Mesendoderm (in vitro differentiated cells): ENCODE data around the gene DCUN1D2.
"Not testable (repeated sequence)": the region's sequence is repeated elsewhere in the genome, so short reads cannot be mapped to it uniquely, and the experiment has no call there.

Experiments used
- DNase-seq: peaks from one replicate; pipeline ENCODE4 v3.0.0; 2013
- H2AK5ac ChIP-seq: 2 replicates; pipeline ENCODE4 v1.6.1; 2013; ENCODE audit warnings: low read length, inconsistent platforms
- H2BK120ac ChIP-seq: 2 replicates; pipeline ENCODE4 v1.6.1; 2013; ENCODE audit warnings: low read depth, mild to moderate bottlenecking, low read length, moderate library complexity, mixed read lengths
- H2BK15ac ChIP-seq: replicated peaks from 2 replicates; pipeline ENCODE4 v1.6.1; 2013; ENCODE audit warnings: low read depth, mild to moderate bottlenecking, moderate library complexity
- H2BK5ac ChIP-seq: 2 replicates; pipeline ENCODE4 v1.6.1; 2013; ENCODE audit warnings: low read length, inconsistent platforms
- H3K18ac ChIP-seq: 2 replicates; pipeline ENCODE4 v1.6.1; 2013; ENCODE audit warnings: mild to moderate bottlenecking, low read length, mixed read lengths
- H3K23ac ChIP-seq: one replicate; pipeline ENCODE4 v1.6.1; 2013; ENCODE audit warnings: low read length
- H3K27ac ChIP-seq: 2 replicates; pipeline ENCODE4 v1.5.1; 2013; ENCODE audit warnings: low read depth, mild to moderate bottlenecking, inconsistent platforms, low read length, moderate library complexity
- H3K27me3 ChIP-seq: 2 replicates; pipeline ENCODE4 v1.6.1; 2013; ENCODE audit warnings: low read length, control low read depth, mild to moderate bottlenecking, inconsistent platforms; ENCODE audit not compliant: insufficient read depth, poor library complexity
- H3K36me3 ChIP-seq: 2 replicates; pipeline ENCODE4 v1.6.1; 2013; ENCODE audit warnings: low read length, inconsistent platforms; ENCODE audit not compliant: control insufficient read depth, insufficient read depth
- H3K4ac ChIP-seq: one replicate; pipeline ENCODE4 v1.6.1; 2013; ENCODE audit warnings: low read depth, mild to moderate bottlenecking, low read length, moderate library complexity
- H3K4me1 ChIP-seq: 2 replicates; pipeline ENCODE4 v1.6.1; 2013; ENCODE audit warnings: low read depth, low read length, inconsistent platforms; ENCODE audit not compliant: control insufficient read depth
- H3K4me2 ChIP-seq: 2 replicates; pipeline ENCODE4 v1.6.1; 2013; ENCODE audit warnings: low read length
- H3K4me3 ChIP-seq: 2 replicates; pipeline ENCODE4 v1.5.1; 2013; ENCODE audit warnings: mild to moderate bottlenecking, low read length
- H3K56ac ChIP-seq: one replicate; pipeline ENCODE4 v1.6.1; 2013; ENCODE audit warnings: low read length
- H3K79me1 ChIP-seq: 2 replicates; pipeline ENCODE4 v1.6.1; 2013; ENCODE audit warnings: low read length, inconsistent platforms
- H3K79me2 ChIP-seq: 2 replicates; pipeline ENCODE4 v1.6.1; 2013; ENCODE audit warnings: mild to moderate bottlenecking, low read length; ENCODE audit not compliant: control insufficient read depth, insufficient read depth
- H3K9ac ChIP-seq: 2 replicates; pipeline ENCODE4 v1.6.1; 2013; ENCODE audit warnings: low read length, inconsistent platforms
- H4K5ac ChIP-seq: one replicate; pipeline ENCODE4 v1.6.1; 2013; ENCODE audit warnings: low read length
- H4K8ac ChIP-seq: one replicate; pipeline ENCODE4 v1.6.1; 2013; ENCODE audit warnings: low read depth, mild to moderate bottlenecking, control low read depth, low read length, moderate library complexity
- WGBS: extraction: QIAGEN DNeasy Blood & Tissue Kit; methylation state at CpG from one replicate; pipeline ENCODE4 v1.1.7; 2013; ENCODE audit warnings: low lambda C conversion rate, missing lambda C conversion rate; ENCODE audit not compliant: insufficient coverage; ENCODE audit errors: extremely low coverage; 5-methylcytosine and 5-hydroxymethylcytosine counted together

Gene DCUN1D2

DNA sequence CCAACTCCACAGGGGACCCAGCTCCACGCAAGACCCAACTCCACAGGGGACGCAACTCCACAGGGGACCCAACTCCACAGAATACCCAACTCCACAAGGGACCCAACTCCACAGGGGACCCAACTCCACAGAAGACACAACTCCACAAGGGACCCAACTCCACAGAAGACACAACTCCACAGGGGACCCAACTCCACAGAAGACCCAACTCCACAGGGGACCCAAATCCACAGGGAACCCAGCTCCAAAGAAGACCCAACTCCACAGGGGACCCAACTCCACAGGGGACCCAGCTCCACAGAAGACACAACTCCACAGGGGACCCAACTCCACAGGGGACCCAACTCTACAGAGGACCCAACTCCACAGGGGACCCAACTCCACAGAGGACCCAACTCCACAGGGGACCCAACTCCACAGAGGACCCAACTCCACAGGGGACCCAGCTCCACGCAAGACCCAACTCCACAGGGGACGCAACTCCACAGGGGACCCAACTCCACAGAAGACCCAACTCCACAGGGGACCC, 19.8 kb downstream of the DCUN1D2 start:
- H3K4me1 ChIP-seq, H3K56ac ChIP-seq, H2BK120ac ChIP-seq, H3K27me3 ChIP-seq, H4K8ac ChIP-seq, H3K79me1 ChIP-seq, H3K4ac ChIP-seq, H3K4me3 ChIP-seq, H3K27ac ChIP-seq, H2AK5ac ChIP-seq, H2BK5ac ChIP-seq, H3K18ac ChIP-seq, H3K4me2 ChIP-seq, H3K9ac ChIP-seq, H2BK15ac ChIP-seq, H3K36me3 ChIP-seq, H3K79me2 ChIP-seq, H3K23ac ChIP-seq, H4K5ac ChIP-seq, DNase-seq: not testable (repeated sequence)
- no CpG with 5 or more reads among the region's 4 CpGs for WGBS

GRCh38 chr13:113470073-113470472, 20.4 kb downstream of the DCUN1D2 start:
- H3K4me2 ChIP-seq = no peak overlapping the region
- H4K8ac ChIP-seq = no peak overlapping the region
- H3K79me2 ChIP-seq = peaks cover 2% of the 10 kb centered on the region
- H4K5ac ChIP-seq = no peak overlapping the region
- H3K4me1 ChIP-seq = no peaks in the 10 kb centered on the region
- H3K56ac ChIP-seq = no peak overlapping the region
- no CpG with 5 or more reads among the region's 10 CpGs for WGBS
- no peak overlapping the region for H3K18ac ChIP-seq
- no peaks in the 10 kb centered on the region for H3K27me3 ChIP-seq
- no peak overlapping the region for H3K23ac ChIP-seq
- H3K9ac ChIP-seq = no peak overlapping the region
- no peak overlapping the region for H3K27ac ChIP-seq
- no peak overlapping the region for H2AK5ac ChIP-seq
- H3K4me3 ChIP-seq = no peak overlapping the region
- H2BK15ac ChIP-seq = no peak overlapping the region
- no peak overlapping the region for H3K4ac ChIP-seq
- peaks cover 7% of the 10 kb centered on the region for H3K79me1 ChIP-seq
- H2BK5ac ChIP-seq = no peak overlapping the region
- no peak overlapping the region for H2BK120ac ChIP-seq
- H3K36me3 ChIP-seq = peaks cover 2% of the 10 kb centered on the region
- DNase-seq = no peak

GRCh38 chr13:113469582-113469981, 20.9 kb downstream of the DCUN1D2 start:
- Histone ChIP-seq H3K23ac (no peak overlapping the region), H3K4me3 (no peak overlapping the region), H2BK5ac (no peak overlapping the region), H4K8ac (no peak overlapping the region), H3K4me1 (no peaks in the 10 kb centered on the region), H4K5ac (no peak overlapping the region), H3K4me2 (no peak overlapping the region), H3K79me1 (peaks cover 7% of the 10 kb centered on the region), H3K36me3 (peaks cover 2% of the 10 kb centered on the region), H3K9ac (peak overlapping the region; percentile 3), H2AK5ac (no peak overlapping the region), H3K27me3 (no peaks in the 10 kb centered on the region), H3K56ac (peak overlapping the region; percentile 30), H2BK120ac (no peak overlapping the region), H2BK15ac (no peak overlapping the region), H3K79me2 (peaks cover 2% of the 10 kb centered on the region), H3K27ac (no peak overlapping the region), H3K4ac (no peak overlapping the region), H3K18ac (no peak overlapping the region)
- DNase-seq = no peak
- no CpG with 5 or more reads among the region's 7 CpGs for WGBS

GRCh38 chr13:113468472-113469201, 21.9 kb downstream of the DCUN1D2 start:
- H2BK15ac ChIP-seq = no peak overlapping the region
- H3K4me1 ChIP-seq = no peaks in the 10 kb centered on the region
- DNase-seq = peak; percentile 55
- H2AK5ac ChIP-seq = no peak overlapping the region
- no peak overlapping the region for H4K5ac ChIP-seq
- H3K4me2 ChIP-seq = no peak overlapping the region
- peaks cover 3% of the 10 kb centered on the region for H3K36me3 ChIP-seq
- H3K27ac ChIP-seq = peak overlapping the region; percentile 38
- peak overlapping the region; percentile 49 for H3K56ac ChIP-seq
- no peaks in the 10 kb centered on the region for H3K27me3 ChIP-seq
- H3K9ac ChIP-seq = peak overlapping the region; percentile 39
- H2BK5ac ChIP-seq = no peak overlapping the region
- no peak overlapping the region for H3K4ac ChIP-seq
- no peak overlapping the region for H2BK120ac ChIP-seq
- peaks cover 2% of the 10 kb centered on the region for H3K79me2 ChIP-seq
- H4K8ac ChIP-seq = no peak overlapping the region
- peaks cover 4% of the 10 kb centered on the region for H3K79me1 ChIP-seq
- no peak overlapping the region for H3K4me3 ChIP-seq
- no peak overlapping the region for H3K23ac ChIP-seq
- H3K18ac ChIP-seq = no peak overlapping the region
- WGBS = no CpG with 5 or more reads among the region's 22 CpGs

DNA sequence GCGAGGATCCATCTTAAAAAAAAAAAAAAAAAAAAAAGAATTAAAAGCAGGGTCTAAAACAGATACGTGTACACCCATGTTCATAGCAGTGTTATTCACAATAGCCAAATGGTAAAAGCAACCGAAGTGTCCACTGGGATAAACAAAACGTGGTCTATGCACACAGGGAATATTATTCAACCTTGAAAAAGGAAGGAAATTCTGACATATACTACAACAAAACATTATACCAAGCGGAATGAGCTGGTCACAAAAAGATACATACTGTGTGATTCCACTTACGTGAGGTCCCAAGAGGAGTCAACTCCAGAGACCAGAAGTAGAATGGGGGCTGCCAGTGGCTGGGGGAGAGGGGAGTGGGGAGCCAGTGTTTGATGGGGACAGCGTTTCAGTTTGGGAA, 22.5 kb downstream of the DCUN1D2 start:
- WGBS = no CpG with 5 or more reads among the region's 7 CpGs
- H2BK5ac ChIP-seq = no peak overlapping the region
- no peak overlapping the region for H3K4ac ChIP-seq
- peaks cover 4% of the 10 kb centered on the region for H3K79me1 ChIP-seq
- peaks cover 3% of the 10 kb centered on the region for H3K36me3 ChIP-seq
- no peak overlapping the region for H3K56ac ChIP-seq
- DNase-seq = no peak
- no peak overlapping the region for H3K18ac ChIP-seq
- no peak overlapping the region for H3K4me3 ChIP-seq
- no peak overlapping the region for H2BK120ac ChIP-seq
- H3K23ac ChIP-seq = no peak overlapping the region
- H3K4me2 ChIP-seq = no peak overlapping the region
- no peak overlapping the region for H3K9ac ChIP-seq
- H3K79me2 ChIP-seq = peaks cover 2% of the 10 kb centered on the region
- no peak overlapping the region for H2AK5ac ChIP-seq
- H4K8ac ChIP-seq = no peak overlapping the region
- H3K4me1 ChIP-seq = no peaks in the 10 kb centered on the region
- H3K27ac ChIP-seq = no peak overlapping the region
- H3K27me3 ChIP-seq = no peaks in the 10 kb centered on the region
- H2BK15ac ChIP-seq = no peak overlapping the region
- H4K5ac ChIP-seq = no peak overlapping the region

GRCh38 chr13:113466383-113466782, 24.1 kb downstream of the DCUN1D2 start:
- no peak overlapping the region for H2BK15ac ChIP-seq
- H3K27ac ChIP-seq = no peak overlapping the region
- H4K5ac ChIP-seq = no peak overlapping the region
- DNase-seq = no peak
- H3K4me3 ChIP-seq = no peak overlapping the region
- H3K4me1 ChIP-seq = no peaks in the 10 kb centered on the region
- H3K18ac ChIP-seq = no peak overlapping the region
- H2AK5ac ChIP-seq = no peak overlapping the region
- no peak overlapping the region for H3K23ac ChIP-seq
- H3K36me3 ChIP-seq = peaks cover 3% of the 10 kb centered on the region
- H3K9ac ChIP-seq = no peak overlapping the region
- H4K8ac ChIP-seq = no peak overlapping the region
- no CpG with 5 or more reads among the region's 3 CpGs for WGBS
- peaks cover 4% of the 10 kb centered on the region for H3K79me1 ChIP-seq
- H3K4me2 ChIP-seq = no peak overlapping the region
- peaks cover 2% of the 10 kb centered on the region for H3K79me2 ChIP-seq
- no peak overlapping the region for H3K56ac ChIP-seq
- no peak overlapping the region for H2BK5ac ChIP-seq
- no peak overlapping the region for H3K4ac ChIP-seq
- H2BK120ac ChIP-seq = no peak overlapping the region
- H3K27me3 ChIP-seq = no peaks in the 10 kb centered on the region
